Measurements from ENCODE around the gene EGR2.
"Not testable (repeated sequence)": the region's sequence is repeated elsewhere in the genome, so short reads cannot be mapped to it uniquely, and the experiment has no call there.

Gene EGR2

DNA sequence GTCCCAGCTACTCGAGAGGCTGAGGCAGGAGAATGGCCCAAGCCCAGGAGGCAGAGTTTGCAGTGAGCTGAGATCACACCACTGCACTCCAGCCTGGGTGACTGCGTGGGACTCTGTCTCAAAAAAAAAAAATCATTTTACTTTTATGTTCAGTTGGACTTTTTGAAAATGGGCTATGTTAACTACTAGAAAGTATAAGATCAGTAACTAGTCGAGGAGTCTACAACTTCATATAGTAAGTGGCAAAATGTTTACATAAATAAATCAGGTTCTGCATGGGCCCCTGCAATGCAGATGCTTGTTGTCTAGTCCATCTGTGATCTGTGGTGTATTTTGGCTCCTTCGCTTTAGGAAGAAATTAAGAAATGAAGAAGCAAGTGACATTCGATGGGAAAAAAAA is 23.9 kb downstream of the EGR2 start:
- DNase-seq (ENCODE audit: low read depth) = no peak

DNA sequence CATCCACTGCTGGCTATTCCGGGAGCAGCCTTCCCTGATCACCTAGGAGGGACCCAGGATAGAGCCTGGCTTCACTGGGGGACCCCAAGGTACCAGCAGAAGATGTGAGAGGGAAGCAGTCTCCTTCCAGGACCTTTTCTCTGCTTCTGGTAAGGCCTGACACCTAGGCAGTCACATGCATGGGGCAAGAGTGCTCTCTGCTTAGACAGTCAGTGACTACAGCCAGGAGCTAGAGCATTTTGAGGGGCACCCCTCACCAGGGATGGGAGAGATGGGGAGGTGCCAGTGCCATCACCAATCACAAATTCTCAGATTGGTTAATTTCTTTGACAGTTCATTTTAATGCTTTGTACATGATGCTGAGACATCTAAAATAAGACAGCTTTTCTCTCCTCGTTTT is 25.6 kb downstream of the EGR2 start:
- no peak for DNase-seq (ENCODE audit: low read depth)

DNA sequence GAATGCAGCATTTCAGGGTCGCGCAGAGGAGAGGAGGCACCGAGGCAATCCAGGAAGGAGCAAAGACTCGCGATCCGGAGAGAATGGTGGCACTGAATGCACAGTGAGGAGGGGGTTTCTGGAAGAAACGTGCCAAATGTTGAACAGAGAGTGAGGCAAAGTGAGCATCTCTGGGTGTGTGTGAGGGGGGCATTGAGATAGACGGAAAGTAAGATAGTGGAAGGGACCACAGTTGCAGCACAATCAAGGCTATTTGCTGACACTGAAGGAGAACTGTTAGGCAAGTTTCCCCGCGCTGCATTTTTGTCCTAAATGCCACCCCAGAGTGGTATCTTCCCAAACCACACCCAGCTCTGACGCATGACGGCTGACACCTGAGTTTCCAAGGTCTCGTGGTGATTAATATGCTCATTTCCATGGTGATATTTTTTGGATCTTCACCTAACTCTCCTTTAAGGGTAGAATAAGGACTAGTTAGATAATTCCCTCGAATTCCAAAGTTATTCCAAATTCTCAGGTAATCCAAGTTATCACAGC is 26.1 kb downstream of the EGR2 start:
- no peak for DNase-seq (ENCODE audit: low read depth)

DNA sequence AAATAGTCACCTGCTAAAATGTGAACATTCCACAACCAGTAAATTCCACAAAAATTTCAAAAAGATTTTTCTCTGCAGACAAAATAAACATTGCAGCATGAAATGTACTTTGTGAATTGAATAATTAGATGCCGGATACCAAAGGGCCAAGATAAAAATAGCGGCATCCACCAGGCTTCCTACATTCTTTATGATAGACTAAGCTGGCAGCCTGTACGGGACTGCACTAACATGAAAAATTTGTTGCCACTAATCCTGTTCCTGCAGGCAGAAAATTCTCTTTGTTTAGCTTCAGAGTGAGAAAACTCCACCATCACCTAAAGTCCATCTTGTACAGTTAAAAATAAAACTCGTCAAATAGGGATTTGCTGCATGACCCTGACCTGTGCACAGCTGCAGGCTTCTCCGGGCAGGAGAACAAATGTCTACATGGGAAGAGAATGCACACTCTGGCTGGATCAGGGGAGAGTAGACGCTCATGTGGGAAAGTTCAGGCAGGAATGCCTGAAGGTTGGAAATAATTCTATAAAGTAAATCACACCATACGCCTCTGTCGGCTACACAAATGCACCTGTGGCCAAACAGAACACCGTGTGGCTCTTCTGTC is 27.2 kb downstream of the EGR2 start:
- no peak for DNase-seq (ENCODE audit: low read depth)

DNA sequence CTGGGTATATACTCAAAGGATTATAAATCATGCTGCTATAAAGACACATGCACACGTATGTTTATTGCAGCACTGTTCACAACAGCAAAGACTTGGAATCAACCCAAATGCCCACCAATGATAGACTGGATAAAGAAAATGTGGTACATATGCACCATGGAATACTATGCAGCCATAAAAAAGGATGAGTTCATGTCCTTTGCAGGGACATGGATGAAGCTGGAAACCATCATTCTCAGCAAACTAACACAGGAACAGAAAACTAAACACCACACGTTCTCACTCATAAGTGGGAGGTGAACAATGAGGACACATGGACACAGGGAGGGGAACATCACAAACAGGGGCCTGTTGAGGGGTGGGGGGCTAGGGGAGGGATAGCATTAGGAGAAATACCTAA is 27.9 kb downstream of the EGR2 start:
- not testable (repeated sequence) for DNase-seq (ENCODE audit: low read depth)

DNA sequence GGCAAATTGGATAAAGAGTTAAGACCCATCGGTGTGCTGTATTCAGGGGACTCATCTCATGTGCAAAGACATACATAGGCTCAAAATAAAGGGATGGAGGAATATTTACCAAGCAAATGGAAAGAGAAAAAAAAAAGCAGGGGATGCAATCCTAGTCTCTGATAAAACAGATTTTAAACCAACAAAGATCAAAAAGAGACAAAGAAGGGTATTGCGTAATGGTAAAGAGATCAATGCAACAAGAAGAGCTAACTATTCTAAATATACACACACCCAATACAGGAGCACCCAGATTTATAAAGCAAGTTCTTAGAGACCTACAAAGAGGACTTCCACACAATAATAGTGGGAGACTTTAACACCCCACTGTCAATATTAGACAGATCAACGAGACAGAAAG is 31.6 kb downstream of the EGR2 start:
- DNase-seq (ENCODE audit: low read depth) = not testable (repeated sequence)

DNA sequence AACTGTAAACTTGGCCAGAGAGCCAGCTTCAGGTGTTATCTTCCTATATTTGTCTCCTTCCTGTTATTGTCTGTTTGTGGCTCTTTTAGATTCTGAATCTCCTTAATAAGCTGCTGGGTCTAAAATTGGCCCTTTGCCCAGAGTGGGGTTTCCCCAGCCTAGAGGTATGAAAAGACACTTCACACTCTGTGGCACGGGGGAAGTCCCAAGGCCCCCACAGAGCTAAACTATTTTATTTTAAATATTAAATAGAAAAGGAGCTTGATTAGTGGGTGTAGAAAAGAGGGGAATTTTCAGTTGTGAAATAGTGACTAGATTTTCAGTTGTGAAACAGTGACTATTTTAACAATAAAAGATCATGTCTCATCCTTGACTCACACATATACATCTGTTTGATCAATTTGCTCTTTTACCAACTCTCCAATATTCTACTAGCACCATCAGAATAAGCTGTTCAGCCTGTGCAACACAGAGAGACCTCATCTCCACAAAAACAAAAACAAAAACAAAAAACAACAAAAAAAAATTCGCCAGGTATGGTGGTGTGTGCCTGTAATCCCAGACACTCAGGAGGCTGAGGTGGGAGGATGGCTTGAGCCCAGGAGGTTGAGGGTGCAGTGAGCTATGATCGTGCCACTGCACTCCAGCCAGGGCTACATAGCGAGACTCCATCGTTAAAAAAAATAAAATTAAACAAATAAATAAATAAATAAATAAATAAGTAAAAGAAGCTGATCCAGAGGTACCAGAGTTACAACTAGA is 36.5 kb downstream of the EGR2 start:
- DNase-seq (ENCODE audit: low read depth) = peak; percentile 87

DNA sequence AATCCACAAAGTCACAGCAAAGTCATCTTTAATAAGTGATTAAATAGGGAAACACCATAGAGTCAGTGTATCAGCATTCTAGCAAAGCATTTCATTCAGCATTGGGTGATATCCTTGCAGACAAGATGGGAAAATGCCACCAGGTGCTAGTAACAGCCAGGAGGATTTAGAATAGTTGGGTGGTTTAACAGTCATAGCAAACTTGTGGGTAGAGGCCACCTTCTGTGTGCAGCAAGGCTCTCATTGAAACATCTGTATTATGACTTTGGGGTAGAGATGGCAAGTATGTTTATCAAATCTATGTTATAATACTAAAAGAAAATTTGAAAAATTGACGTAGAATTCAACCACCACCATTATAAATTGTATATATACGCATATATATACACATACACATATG is 38.0 kb downstream of the EGR2 start:
- no peak for DNase-seq (ENCODE audit: low read depth)

DNA sequence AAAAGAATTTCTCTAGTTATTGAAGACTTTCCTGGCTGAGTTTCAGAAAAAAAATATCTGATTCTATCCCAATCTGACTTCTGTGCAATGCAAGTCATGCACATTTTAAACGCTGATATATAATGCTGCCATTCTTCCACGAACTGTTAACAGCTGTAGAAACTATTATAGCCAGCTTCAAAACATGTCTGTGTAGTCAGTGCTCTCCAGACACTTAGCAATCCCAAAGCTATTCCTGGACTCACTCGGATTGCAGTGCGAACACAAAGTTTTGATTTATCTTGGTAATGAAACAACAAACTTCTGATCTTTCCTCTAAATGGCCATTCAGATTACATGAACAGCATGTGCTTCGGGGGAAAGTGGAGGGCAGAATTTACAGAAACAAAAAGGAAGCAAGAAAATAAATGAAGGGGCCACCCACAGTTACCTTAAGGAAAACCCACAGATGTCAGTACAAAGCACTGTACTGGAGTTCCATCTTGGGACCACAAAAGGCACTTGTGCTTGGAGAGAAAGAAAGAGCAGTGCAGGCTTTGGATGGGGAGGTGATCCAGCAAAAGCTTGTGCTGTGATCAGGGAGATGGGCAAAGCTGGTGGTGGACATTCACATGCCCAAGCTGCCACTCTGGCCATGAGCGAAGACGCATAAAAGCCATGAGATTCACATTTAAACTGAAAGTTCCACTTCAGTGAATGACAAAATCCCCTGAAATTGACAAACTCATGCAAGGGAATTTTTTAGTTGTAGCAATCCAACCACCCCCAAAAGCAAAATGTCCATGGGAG is 43.8 kb downstream of the EGR2 start:
- no peak for DNase-seq (ENCODE audit: low read depth)

DNA sequence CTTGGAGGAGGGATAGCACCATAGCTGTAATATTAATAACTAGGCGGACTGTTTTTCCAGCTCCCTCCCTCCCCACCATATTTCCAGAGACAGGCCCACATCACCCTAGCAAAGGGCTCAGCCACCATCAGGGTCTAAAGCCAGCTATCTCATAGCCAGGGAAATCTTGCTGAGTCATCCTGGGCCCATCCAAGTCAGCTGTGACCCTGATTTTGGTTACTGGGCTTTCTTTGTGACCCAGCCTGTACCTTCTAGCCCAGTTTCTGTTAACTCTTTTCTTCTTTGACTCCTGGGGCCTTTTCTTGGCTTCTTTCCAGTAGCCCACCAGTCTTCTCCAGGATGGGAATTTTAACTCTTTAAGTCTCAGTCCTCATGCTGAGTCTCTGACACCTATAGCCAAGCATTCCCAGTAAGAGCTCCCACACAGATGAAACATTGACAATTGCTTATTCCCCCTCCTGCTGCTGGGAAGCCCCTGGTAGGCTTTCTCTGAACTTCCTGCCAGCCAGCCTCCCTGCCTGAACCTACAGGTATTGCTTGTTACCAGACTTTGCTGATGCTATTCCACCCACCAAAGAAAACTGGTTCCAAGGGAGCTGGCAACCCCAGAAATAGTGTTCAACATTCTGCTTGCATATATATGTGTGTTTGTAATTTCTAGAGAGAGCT is 46.5 kb downstream of the EGR2 start:
- DNase-seq (ENCODE audit: low read depth) = no peak

DNA sequence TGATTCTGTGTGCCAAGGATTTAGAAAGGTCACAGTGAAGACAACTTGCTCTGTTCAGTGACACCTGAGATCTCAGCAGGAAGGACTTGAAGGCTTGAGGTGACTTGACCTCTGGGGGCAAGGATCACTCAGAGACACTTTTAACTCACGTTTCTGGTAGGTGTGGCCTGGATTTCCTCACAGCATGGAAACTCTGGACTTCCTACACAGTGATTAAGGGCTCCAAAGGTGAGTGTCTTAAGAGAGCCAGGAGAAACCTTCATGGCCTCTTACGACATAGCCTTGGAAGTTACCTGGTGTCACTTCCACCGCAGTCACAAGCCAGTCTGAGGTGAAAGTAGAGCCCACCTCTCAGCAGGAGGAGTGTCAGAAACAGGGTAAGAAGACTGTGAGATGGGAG is 49.8 kb downstream of the EGR2 start:
- DNase-seq (ENCODE audit: low read depth) = no peak

DNA sequence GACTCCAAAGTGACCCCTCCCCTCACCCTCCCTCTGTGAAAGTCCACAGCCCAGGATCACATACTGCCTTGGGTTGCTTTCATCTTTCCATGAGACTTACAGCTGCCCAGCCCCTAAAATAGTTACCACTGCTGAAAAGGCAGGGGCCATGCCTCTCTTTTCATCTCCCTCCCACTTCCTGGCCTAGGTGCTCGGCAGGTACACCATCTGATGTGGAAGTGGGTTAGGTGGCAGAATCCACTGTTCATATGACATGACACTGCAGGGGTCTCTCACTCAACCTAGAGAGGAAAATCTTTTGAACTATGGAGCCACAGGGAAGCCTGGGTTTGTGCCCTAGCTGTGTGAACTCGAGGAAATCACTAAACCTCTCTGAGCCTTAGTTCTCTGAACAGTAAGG is 50.4 kb downstream of the EGR2 start:
- no peak for DNase-seq (ENCODE audit: low read depth)

DNA sequence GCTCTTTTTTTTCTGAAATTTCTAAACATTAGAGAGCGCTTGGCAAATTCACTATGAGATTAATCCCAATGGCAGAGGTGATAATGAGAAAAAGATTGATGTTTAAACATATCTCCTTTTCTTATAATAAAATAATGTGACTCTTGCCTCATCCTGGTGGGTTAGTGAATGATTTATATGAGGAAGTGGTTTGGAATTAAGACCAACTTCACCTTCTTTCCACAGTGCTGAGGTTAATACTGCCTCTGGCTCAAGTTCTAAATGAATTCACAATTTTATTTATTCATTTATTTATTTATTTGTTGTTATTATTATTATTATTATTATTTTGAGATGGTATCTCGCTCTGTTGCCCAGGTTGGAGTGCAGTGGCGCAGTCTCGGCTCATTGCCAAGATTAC is 52.2 kb downstream of the EGR2 start:
- DNase-seq (ENCODE audit: low read depth) = no peak

DNA sequence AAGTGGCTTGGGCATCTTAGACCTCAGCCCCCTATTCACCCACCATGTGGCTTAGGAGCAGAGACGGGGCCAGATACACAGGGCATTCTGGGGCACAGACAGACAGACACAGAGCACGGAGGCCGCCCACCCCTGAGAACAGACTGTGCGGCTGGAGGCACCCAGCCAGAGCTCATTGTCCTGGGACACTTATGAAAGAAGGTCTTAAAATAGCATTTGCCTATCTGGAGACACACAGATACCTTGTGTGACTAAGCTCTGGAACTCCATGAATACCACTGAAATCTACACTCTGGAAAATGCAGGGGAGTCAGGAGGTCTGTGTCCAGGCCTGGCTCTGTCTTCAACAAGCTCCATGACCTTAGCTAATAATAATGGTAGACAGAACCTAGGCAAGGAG is 53.0 kb downstream of the EGR2 start:
- no peak for DNase-seq (ENCODE audit: low read depth)
